ENCODE measurements around the gene AKAP11.

GRCh38 chr13:42228527-42228926 lies 43.4 kb upstream of the AKAP11 start:
- no peak for TF ChIP-seq POU6F1 (CRISPR knock-in tag; IDR thresholded peaks at IDR 0.05; ENCODE audit: borderline replicate concordance, low read depth)
- TF ChIP-seq RARB (CRISPR knock-in tag; IDR thresholded peaks at IDR 0.05): no peak
- TF ChIP-seq OSR1 (CRISPR knock-in tag; IDR thresholded peaks at IDR 0.05): no peak
- no peak for TF ChIP-seq ZFP30 (CRISPR knock-in tag; IDR thresholded peaks at IDR 0.05)
- no peak for TF ChIP-seq SNAI2 (CRISPR knock-in tag; IDR thresholded peaks at IDR 0.05)
- no peak for TF ChIP-seq PATZ1 (CRISPR knock-in tag; IDR thresholded peaks at IDR 0.05; ENCODE audit: borderline replicate concordance)
- TF ChIP-seq ZNF8 (CRISPR knock-in tag; IDR thresholded peaks at IDR 0.05): no peak
- TF ChIP-seq PPARA (CRISPR knock-in tag; IDR thresholded peaks at IDR 0.05; ENCODE audit: borderline replicate concordance): no peak
- TF ChIP-seq CREB5 (CRISPR knock-in tag; IDR thresholded peaks at IDR 0.05; ENCODE audit: low read depth): no peak
- no peak for TF ChIP-seq TOX (CRISPR knock-in tag; IDR thresholded peaks at IDR 0.05; ENCODE audit: borderline replicate concordance)
- no peak for TF ChIP-seq ZNF565 (CRISPR knock-in tag; conservative IDR thresholded peaks at IDR 0.05; ENCODE audit: low read depth)
